HG03342 (cell line): ENCODE measurements around the gene POLL.

Experiments used
- ATAC-seq: cut with Tn5 transposase; IDR thresholded peaks from one replicate; pipeline ENCODE4 v1.9.1; 2021; ENCODE audit warnings: mild to moderate bottlenecking, moderate library complexity; ENCODE audit not compliant: unreplicated experiment

POLL gene

DNA sequence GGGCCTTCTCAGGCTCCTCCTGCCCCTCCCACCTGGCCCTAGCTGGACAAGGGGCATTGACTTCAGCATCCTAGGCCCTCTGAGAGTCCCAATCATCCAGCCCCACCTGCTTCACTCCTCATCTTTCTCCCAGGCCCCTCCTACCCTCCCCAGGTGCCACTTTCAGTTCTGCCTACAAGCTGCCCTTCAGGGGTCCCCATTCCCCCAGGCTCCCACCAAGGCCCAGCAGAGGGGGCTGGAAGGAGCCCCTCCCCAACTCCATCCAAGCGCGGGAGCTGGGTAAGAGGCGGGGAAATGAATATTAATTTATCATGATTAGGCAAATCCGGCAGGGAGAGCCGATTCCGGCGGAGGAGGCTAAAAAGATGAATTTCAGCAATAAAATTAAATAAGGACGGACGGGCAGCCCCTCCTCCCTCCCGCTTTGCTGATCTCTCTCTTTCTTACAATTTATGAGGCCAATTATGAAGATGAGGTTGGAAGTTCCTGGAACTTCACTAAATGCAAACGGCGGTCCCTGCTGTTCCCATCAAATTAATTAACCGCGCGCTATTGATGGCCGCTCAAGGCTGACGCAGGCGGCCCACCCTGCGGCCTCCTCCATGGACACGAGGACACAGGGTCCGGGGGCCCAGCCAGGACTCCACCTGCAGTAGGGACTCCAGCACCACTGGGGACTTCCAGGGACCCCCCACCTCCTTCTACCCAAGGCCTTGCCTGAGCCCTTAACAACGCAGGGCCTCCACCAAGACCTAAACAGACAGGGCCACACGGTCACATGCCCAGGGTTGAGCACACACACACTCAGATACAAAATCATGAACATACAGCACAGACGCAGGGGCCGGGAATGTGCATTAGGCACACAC is 13.9 kb downstream of the POLL start:
- ATAC-seq = no peak

DNA sequence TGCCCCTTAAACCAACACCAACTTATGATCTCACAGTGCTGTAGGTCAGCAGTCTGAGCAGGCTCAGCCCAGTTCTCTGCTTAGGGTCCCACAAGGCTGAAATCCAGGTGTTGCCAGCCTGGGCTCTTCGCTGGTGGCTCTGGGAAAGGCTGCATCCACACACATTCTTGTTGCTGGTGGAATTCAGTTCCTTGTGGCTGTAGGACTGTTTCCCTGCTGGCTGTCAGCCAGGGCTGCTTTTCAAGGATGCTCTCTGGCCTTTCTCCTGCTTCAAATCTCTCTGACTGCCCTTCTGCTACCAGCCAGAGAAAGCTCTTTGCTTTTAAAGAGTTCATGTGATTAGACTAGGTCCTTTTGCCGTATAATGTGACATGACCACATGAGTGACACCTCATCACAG is 15.3 kb downstream of the POLL start:
- no peak for ATAC-seq

DNA sequence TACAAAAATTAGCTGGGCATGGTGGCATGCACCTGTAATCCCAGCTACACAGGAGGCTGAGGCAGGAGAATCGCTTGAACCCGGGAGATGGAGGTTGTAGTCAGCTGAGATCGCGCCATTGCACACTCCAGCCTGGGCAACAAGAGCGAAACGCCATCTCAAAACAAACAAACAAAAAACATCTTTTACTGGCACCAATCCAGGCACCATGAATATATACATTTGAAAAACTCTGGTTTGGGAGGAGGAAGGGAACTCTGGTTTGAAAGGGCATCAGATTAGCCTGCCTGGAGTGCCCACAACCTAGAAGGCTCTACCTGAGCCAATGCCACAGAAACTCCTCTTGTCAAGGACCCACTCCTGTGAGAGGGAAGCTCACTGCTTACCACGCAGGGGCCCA is 15.9 kb downstream of the POLL start:
- no peak for ATAC-seq

DNA sequence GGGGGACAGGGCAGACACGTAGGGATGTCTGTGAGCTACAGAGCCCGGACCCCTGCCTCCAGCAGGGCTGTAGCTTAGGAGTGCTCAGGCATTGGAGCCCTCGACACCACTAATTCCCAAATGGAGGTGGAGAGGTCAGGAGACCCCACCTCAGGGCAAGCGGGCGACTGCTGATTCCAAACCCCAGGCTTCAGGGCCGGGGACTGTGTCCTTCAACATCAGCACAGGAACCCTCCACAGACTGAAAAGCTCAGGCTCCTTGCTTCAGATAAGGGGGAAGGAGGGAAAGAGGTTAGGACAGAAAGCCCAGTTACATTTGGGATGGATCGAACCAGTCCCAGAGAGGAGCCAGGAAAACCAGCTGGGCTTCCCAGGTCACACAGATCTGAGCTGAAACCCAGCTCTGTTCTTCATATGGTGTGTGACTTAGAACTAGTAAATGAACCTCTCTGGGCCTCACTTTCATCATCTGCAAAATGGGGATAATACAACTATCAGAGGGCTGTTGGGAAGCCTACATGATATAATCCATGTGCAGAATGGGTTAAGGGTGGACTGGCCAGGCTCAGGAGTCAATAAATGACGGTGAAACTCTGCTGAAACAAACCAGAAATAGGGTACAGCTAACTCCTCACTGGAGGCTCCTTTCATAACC is 16.7 kb downstream of the POLL start:
- no peak for ATAC-seq

GRCh38 chr10:101570428-101571270 is 17.4 kb downstream of the POLL start:
- ATAC-seq = no peak

- ATAC-seq = peak; percentile 62
Measured at GRCh38 chr10:101569622-101570427, 18.2 kb downstream of the POLL start.

- no peak for ATAC-seq
Measured at GRCh38 chr10:101569323-101569621, 18.8 kb downstream of the POLL start.

GRCh38 chr10:101568054-101568745 is 19.9 kb downstream of the POLL start:
- ATAC-seq = no peak

GRCh38 chr10:101567165-101568006 is 20.7 kb downstream of the POLL start:
- no peak for ATAC-seq

DNA sequence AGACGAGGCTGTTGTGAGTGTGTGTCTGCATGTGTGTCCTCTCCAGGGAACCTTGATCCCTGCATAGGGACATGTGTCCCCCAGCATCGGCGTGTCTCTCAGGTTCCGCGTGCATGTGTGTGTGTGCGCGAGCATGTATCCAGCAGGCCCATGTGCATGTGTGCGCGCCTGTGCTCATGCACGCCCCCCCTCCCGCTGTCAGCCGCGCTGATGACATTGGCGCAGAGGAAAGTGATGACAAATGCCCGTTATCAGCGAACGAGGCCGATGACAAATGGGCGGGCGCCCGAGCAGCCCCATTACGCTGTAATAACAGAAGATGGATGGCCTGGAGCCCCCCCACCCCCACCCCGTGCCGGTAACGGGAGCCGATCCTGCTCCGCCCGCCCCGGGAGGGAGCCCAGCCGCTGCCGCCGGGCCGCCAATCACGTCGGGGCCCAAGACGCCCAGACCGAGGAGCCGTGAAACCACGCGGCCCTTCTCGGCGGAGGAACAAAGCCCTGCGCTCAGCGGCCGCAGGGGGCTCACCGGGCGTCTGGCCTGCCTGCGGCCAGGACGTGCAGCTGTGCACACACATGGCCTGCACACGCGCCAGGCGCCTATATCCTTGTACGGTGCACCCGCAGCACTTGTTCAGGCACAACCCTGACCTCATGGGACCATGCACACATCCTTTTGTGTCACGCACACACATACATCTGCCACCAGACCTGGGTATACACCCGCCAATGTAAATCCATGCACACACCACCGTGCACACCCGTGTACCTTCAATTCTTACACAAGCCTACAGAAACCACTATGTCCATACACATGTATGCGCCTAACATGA is 21.5 kb downstream of the POLL start:
- ATAC-seq = no peak

DNA sequence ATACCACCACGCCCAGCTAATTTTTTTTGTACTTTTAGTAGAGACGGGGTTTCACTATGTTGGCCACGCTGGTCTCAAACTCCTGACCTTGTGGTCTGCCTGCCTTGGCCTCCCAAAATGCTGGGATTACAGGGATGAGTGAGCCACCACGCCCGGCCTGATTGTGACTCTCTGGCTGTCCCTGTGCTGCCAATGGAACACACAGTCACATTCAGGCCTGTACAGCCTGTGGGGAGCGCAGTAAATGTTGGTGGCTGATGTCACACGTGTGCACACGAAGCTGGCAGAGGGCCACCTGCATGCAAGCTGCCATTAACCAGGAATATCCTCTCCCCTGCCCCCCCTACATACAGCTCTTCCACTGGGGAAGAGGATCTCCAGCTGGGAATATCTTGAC is 22.1 kb downstream of the POLL start:
- no peak for ATAC-seq

DNA sequence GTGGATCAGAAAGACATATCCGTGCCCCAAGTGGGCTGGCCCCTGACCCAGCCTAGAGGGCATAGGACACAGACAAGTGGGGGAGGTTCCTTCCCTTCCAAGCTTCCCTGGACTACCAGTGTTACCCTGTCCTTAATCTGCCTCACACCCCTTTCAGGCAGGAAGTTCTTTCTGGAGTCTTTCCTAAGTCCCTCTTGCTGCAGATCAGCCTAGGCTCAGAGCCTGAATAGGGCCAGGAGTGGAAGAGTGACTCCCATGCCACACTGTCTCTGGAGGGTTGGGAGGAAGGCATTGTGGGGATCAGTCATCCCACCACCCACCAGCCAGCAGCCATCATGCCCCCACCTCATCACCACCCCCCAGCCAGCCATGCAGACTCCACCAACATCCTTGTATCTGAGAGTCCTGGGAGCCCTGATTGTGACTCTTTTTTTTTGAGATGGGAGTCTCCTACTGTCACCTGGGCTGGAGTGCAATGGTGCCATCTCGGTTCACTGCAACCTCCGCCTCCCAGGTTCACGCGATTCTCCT is 22.6 kb downstream of the POLL start:
- ATAC-seq = no peak

GRCh38 chr10:101564490-101564991 is 23.5 kb downstream of the POLL start:
- ATAC-seq = no peak

GRCh38 chr10:101563497-101564040 is 24.5 kb downstream of the POLL start:
- ATAC-seq = no peak

- no peak for ATAC-seq
Measured at GRCh38 chr10:101563007-101563406, 25.1 kb downstream of the POLL start.

GRCh38 chr10:101562231-101562630 is 25.8 kb downstream of the POLL start:
- no peak for ATAC-seq

DNA sequence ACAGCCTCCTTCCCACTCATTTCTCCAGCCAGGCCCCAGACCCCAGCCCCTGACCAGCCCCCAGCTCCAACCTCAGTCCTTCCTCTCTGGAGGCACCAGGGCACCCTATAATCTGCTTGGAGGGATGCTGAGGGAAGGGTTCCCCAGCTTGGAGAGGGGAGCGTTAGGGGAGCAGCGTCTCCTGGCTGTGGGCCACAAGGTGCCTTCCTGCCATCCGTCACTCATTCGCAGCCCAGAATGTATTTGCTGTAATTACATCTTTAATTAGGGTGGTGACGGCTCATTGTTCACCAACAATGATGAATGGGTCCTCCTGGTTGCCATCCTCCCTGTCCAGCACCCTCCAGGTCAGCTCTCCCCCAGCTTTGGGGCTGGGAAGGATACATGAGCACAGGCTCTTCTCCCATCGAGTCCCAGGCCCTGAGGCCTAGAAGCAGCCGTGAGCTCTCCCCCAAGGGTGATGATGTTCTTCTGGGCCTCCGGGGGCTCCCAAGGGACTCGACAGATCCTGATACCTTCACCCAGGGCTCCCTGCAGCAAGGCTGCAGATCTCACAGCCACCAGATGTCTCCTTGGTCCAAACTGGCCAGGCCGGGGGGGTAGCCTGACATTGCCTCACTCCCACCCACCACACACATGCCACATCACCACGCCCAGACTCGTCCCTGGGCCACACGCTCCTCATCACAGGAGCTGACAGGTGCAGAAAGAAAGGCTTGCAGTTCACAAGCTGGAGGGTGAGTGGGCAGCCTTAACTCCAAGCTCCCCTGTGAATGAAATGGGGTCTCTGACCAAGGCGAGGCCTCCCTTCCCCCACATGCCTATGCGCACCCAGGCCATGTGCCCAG is 26.8 kb downstream of the POLL start:
- ATAC-seq = no peak
